HG02763 (cell line): ENCODE data around the gene B4GALNT2.
"Not testable (repeated sequence)": the region's sequence is repeated elsewhere in the genome, so short reads cannot be mapped to it uniquely, and the experiment has no call there.

Experiments
- ATAC-seq: cut with Tn5 transposase; IDR thresholded peaks from one replicate; pipeline ENCODE4 v1.9.1; 2021; ENCODE audit warnings: mild to moderate bottlenecking, moderate library complexity; ENCODE audit not compliant: unreplicated experiment

Gene B4GALNT2

DNA sequence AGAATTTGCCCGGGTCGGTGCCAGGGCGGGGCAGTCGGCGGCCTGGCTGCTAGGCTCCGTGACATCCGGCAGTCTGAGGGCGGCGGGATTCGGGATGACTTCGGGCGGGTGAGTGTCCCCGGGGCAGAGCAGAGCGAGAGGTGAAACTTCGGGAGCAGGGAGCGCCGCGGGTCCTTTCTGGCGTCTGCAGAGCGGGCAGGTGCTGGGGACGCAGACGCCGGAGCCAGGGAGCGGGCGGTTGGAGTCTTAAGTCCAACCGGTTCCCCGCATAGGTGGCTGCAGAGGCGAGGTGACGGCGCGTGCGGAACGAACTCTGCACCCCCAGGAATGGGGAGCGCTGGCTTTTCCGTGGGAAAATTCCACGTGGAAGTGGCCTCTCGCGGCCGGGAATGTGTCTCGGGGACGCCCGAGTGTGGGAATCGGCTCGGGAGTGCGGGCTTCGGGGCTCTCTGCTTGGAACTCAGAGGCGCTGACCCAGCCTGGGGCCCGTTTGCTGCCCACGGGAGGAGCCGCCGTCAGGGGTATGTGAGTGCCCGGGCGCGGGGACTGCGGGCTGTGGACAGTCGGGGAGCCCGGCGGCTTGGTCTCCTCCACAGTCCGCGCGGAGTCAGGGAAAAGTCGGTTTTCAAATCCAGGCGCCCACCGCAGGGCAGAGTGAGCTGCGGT, at the start of gene B4GALNT2:
Gene B4GALNT2 (plus strand): TSS at position 71 of the 666 bp plus-strand sequence. CDS start 24 bp downstream, at position 95.
- no peak for ATAC-seq

GRCh38 chr17:49085046-49085445, 47.5 kb upstream of the B4GALNT2 start:
- not testable (repeated sequence) for ATAC-seq

GRCh38 chr17:49085565-49086315, 46.8 kb upstream of the B4GALNT2 start:
- no peak for ATAC-seq

DNA sequence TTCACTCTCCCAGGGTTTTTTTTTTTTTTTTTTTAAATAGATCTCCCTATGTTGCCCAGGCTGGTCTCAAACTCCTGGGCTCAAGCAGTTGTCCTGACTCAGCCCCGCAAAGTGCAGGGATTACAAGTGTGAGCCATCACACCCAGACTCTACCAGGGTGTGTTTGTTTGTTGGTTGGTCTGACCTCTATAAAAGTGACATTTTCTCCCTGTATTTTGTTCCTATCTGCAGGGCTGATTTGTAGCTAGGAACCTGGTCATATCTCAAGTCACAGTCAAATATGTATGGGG, 46.3 kb upstream of the B4GALNT2 start:
- ATAC-seq: no peak

- no peak for ATAC-seq
These were observed 45.9 kb upstream of the B4GALNT2 start for GRCh38 chr17:49086649-49087048.

DNA sequence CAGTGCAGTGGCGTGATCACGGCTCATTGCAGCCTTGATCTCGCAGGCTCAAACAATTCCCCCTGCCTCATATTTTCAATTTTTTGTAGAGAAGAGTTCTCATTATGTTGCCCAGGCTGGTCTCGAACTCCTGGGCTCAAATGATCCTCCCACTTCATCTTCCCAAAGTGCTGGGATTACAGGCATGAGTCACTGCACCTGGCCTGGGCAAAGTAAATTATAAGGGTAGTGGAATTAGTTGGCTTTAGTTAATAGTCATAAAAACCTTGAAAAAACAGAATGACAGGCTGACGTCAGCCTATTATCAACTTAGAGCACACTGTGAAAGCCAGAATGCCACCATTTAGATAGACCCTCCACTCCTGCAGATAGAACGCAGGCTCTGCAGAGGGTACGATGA, 43.5 kb upstream of the B4GALNT2 start:
- no peak for ATAC-seq

GRCh38 chr17:49090878-49091594, 41.5 kb upstream of the B4GALNT2 start:
- no peak for ATAC-seq

GRCh38 chr17:49093131-49093530, 39.4 kb upstream of the B4GALNT2 start:
- no peak for ATAC-seq

- no peak for ATAC-seq
These were observed 32.0 kb upstream of the B4GALNT2 start for GRCh38 chr17:49100601-49101000.

DNA sequence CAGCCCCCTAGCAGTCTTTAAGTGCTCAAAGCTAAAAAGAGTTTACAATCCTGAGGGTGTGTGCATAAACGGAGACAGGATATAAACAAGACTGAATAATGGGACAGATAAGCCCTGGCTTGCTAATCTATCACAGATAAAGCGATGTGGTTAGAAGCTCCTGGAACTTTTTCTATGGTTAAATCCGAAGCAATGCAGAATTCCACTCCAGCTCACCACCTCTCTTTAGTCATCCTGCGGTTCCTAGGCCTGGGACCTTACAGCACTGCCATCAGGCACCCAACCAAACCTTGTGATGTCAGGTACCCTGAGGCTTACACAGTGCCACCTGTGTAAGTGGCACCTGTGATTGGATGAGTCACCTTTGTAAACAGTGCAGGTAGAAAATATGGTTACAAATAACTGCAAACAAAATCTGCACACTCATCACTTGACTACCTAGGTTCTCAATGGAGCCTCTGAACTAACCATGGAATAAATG, 31.5 kb upstream of the B4GALNT2 start:
- no peak for ATAC-seq

- not testable (repeated sequence) for ATAC-seq
These were observed 29.2 kb upstream of the B4GALNT2 start for GRCh38 chr17:49103360-49103759.

DNA sequence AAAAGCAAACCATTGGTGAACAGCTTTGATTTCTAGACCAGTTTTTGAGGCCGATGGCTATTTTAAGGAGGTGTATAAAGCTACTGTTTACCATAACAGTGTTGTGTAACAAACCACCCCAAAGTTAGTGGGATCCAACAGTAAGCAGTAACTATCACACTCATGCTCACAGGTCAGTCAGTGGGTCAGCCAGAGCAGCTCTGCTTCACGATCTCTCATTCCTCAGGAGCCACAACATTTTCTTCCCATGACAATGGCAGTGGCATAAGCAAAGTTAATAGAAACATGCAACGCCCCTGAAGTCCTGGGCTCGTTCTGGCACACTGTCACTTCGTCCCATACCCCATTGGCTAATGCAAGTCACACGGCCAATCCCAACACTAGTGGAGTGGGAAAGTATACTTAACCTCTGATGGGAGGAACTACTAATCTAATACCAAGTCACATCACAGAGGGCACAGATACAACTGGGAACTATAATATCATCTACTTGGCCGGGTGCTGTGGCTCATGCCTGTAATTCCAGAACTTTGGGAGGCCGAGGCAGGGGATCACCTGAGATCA, 28.0 kb upstream of the B4GALNT2 start:
- no peak for ATAC-seq

DNA sequence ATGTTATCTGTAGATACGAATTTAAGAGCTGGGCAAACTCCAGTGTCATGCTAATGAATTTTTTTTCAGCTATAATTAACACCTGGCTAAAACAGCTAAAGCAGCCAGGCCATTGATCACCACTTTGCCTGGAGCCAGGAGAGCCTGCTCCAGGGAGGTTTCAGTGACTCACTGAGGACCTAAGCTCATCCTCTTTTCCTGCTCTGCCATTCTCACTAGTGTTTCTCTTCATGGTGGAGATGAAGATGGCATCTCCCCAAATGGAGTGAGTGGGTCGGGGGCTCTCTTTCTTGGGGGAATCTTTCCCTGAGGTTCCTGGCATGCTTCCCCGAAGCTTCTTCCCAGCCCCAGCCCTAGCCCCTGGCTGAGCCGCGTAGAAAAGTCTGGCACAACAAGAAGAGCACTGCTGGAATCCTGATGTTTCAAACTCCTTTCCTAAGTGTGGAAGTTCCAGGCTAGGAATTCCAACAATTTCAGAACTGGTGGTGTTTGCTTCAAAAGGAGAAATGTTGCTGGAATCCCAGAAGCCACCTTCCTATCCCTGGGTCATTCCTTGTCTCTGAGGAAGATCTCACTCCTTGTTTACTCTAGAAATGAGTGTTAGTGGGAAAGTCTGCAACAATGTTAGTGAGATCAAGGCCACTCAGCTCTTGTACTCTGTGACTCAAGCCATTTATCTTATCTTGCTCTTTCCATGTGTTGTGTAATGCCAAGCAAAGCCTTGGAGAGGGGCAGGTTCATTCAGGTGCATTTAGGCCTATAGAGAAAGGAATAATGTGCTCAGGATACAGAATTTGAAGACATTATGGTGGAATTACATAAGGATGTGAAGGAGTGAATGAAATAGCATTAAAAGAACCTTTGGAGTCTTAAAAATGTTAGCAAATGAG, 26.0 kb upstream of the B4GALNT2 start:
- no peak for ATAC-seq

GRCh38 chr17:49107211-49107557, 25.4 kb upstream of the B4GALNT2 start:
- ATAC-seq: no peak

GRCh38 chr17:49108318-49108717, 24.3 kb upstream of the B4GALNT2 start:
- no peak for ATAC-seq

GRCh38 chr17:49110509-49110908, 22.1 kb upstream of the B4GALNT2 start:
- ATAC-seq: no peak

DNA sequence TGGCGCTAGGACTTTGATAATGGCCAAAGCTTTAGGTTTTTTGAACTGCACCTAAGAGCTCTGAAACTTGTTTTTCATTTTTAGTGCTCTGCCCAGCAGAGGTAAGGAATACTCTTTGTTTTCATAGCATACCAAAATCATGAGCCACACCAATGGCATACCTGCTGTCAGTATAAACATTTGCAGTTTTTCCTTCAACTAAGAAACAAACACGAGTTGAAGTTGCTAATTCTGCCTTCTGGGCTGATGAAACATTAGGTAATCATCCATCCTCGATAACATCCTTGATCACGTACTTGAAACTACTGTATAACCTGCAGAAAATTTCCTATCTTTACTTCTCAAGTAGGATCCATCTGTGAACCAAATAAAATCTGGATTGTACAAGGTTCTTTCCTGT, 20.6 kb upstream of the B4GALNT2 start:
- no peak for ATAC-seq

DNA sequence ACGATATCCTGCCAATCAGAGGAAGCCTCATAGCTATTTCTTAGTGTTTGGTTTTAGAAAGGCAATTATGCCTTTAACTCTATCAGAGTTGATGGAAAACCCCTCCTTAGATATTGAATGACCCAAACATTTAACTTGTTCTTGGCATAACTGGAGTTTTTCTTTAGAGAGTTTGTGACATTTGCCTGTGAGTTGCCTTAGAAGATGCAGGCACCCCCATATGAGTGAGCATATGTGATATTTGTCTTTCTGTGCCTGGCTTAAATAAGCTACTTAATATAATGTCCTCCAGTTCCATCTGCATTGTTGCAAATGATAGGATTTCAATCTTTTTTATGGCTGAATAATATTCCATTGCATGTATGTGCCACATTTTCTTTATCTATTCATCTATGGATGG, 19.6 kb upstream of the B4GALNT2 start:
- no peak for ATAC-seq

DNA sequence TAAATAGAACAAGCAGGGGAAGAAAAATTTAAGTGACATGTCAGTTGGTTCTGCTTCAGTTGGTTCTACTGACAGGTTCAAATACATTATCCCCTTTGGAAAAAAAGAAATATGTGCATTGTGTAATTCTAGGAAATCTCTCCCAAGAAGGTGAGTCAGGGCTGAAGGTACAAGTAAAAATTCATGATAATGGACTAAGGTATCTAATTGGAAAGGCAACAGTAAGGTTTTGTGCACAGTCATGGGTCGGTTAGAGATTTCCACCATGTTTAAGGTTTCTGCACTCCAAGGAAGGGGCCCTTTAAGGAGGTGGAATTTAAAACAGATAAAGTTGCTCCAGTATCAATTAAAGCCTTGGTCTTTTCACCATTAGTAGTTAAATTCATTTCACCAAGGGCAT, 17.9 kb upstream of the B4GALNT2 start:
- no peak for ATAC-seq

DNA sequence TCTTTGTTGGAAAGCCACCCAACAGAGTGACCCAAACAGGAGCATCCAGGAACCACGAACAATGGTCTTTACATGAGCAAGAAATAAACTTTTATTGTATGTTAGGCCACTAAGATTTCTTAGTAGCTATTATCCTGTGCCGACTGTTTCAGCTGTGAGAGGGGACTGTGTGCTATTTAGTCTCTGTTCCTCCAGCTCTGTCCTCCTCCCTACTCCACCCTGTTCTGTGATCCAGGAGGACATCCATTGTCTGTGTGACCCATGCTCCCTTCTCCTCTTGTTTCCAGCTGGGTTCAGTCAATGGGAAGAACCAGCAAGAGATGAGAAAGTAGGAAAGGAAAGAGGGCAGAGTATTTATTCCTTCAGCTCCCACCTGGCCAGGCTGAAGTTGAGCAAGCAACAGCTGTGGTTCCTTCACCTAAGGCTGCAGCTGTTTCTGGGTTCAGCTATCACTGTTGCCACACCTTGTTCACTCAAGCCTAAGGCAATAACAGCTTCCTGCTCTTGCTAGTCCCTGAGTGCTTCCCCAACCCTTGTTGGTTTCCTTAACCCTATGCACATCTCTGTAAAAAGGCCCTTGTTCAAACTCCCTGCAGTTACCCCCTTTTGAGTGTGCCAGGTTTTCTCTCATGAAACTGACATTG, 14.9 kb upstream of the B4GALNT2 start:
- ATAC-seq: no peak
